ENCODE measurements around the gene RETREG3. TPM values are rescaled to one million over a fixed set of nuclear protein-coding genes. Genes with fewer than 3 reads are reported as not detected.

RETREG3 gene
- total RNA-seq, 2 donors from 2014 or later = 30.4 to 31.1 TPM

DNA sequence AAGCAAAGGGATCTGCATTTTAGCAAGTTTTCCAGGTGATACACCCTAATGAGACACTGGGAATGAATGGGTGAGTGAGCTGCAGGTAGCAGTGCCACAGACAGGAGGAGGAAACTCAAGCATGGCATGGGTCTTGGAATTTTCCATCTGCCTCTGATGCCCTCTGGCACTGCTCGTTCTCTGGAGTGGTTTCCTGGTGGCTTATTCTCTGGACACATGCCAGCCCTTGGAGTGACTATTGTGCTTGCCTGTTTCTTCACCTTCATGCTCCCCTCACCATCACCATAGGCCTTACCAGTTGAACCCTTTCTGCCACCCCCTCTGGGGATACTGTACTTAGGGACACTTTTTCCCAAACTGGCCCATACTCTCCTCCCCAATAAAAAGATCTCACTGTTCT lies 45.6 kb downstream of the RETREG3 start:
- Histone ChIP-seq H3K27ac (no peak overlapping the region), H3K27me3 (no peaks in the 10 kb centered on the region), H3K4me1 (peaks cover 0 to 52% of the 10 kb centered on the region in 2 donors), H3K9me3 (no peaks in the 10 kb centered on the region), H3K36me3 (peaks cover 21% of the 10 kb centered on the region), H3K4me3 (peak overlapping the region in 1 of 2 donors; percentile 71)
- no peak for DNase-seq (ENCODE audit: low spot score)
- TF ChIP-seq CTCF (IDR thresholded peaks at IDR 0.05) = no peak

DNA sequence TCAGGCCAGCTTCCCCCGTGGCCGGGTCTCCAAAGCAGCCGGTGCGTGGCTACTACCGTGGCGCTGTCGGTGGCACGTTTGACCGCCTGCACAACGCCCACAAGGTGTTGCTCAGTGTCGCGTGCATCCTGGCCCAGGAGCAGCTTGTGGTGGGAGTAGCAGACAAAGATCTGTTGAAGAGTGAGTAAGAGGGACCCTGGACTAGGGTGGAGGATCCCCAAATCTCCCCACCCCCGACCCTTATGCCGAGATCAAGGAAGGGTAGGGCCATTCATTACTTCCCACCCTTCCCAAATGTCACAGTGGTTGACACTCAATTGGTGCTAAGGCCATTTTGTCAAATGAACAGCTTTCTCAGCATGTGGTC lies 46.0 kb downstream of the RETREG3 start:
- peaks cover 0 to 48% of the 10 kb centered on the region in 2 donors for H3K4me1 ChIP-seq
- TF ChIP-seq CTCF (IDR thresholded peaks at IDR 0.05) = no peak
- peak overlapping the region in 1 of 2 donors; percentile 88 for H3K27ac ChIP-seq
- H3K9me3 ChIP-seq = no peaks in the 10 kb centered on the region
- DNase-seq (ENCODE audit: low spot score) = no peak
- peaks cover 19% of the 10 kb centered on the region for H3K36me3 ChIP-seq
- peak overlapping the region; percentile 71 to 88 for H3K4me3 ChIP-seq
- H3K27me3 ChIP-seq = no peaks in the 10 kb centered on the region

DNA sequence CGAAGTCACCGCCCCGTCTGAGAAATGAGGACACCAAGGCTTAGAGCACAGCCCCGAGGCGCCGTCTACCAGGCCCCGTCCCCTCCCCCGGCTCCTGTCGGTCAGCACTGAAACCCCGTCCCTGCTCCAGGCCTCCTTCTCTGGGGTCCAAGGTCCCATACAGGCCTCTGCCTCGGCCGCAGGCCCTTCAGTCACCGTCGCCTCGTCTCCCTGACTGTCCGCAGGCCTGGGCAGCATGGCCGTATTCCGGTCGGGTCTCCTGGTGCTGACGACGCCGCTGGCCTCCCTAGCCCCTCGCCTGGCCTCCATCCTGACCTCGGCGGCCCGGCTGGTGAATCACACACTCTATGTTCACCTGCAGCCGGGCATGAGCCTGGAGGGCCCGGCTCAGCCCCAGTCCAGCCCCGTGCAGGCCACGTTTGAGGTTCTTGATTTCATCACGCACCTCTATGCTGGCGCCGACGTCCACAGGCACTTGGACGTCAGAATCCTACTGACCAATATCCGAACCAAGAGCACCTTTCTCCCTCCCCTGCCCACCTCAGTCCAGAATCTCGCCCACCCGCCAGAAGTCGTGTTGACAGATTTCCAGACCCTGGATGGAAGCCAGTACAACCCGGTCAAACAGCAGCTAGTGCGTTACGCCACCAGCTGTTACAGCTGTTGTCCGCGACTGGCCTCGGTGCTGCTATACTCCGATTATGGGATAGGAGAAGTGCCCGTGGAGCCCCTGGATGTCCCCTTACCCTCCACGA lies 46.6 kb downstream of the RETREG3 start:
- DNase-seq (ENCODE audit: low spot score) = no peak
- H3K4me3 ChIP-seq = peak overlapping the region; percentile 71 to 88
- no peaks in the 10 kb centered on the region for H3K9me3 ChIP-seq
- no peak for TF ChIP-seq CTCF (IDR thresholded peaks at IDR 0.05)
- H3K4me1 ChIP-seq = peaks cover 0 to 42% of the 10 kb centered on the region in 2 donors
- H3K27me3 ChIP-seq = no peaks in the 10 kb centered on the region
- peaks cover 19% of the 10 kb centered on the region for H3K36me3 ChIP-seq
- H3K27ac ChIP-seq = peak overlapping the region; percentile 80 to 88

DNA sequence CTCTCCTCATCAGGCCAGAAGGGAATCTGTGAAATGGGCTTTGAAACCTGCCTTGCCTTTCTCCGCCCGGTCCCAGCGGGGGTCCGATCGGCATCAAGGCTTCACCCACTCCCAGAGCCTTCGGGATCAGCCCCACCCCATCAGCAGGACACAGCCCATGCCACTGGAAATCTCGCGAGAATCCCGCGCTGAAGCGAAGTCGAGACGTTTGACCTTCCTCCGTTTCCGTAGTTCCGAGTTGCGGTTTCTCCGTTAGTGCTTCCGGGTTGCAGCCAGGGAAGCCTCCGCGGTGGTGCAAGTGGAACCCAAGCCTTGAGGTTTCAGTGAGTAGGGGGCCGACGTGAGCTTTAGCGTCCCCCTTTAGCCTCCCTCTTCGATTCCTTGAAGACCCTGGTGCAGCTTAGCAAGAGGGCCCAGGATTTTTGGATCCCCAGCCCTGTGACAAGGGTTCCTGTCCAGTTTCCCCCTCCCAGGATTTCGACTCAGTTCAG lies 47.2 kb downstream of the RETREG3 start, which contains the start of gene COASY:
COASY (plus strand) TSS at position 252 of the 491 bp plus-strand sequence. CDS start 475 bp downstream, outside the sequence.
- peak within 1 kb of the TSS; percentile 80 to 88 for H3K27ac ChIP-seq
- peaks cover 0 to 39% of the 10 kb centered on the region in 2 donors for H3K4me1 ChIP-seq
- no peaks in the 10 kb centered on the region for H3K9me3 ChIP-seq
- DNase-seq (ENCODE audit: low spot score) = peak; percentile 97
- H3K4me3 ChIP-seq = peak within 1 kb of the TSS; percentile 71 to 88
- peaks cover 19% of the 10 kb centered on the region for H3K36me3 ChIP-seq
- TF ChIP-seq CTCF (IDR thresholded peaks at IDR 0.05) = no peak
- no peaks in the 10 kb centered on the region for H3K27me3 ChIP-seq

DNA sequence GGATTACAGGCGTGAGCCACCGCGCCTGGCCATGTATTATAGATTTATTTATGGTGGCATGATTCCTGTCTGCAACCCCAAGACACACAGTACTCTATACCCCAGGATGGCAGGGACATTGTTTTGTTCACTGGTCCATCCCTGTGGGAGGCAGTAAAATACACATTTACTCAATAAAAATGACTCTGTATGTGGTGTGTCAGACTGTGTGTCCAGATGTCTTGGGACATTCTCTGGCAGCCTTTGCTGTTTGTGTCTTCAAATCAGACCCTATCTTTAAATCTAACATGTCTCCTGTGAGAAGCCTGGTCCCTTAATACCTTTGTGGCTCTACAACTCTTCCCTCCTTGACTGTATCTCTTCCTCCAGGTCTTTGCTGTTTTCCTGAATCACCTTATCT lies 48.9 kb downstream of the RETREG3 start:
- Histone ChIP-seq H3K4me3 (no peak overlapping the region), H3K9me3 (no peaks in the 10 kb centered on the region), H3K27me3 (no peaks in the 10 kb centered on the region), H3K27ac (no peak overlapping the region), H3K4me1 (peaks cover 0 to 40% of the 10 kb centered on the region in 2 donors), H3K36me3 (peaks cover 10% of the 10 kb centered on the region)
- no peak for TF ChIP-seq CTCF (IDR thresholded peaks at IDR 0.05)
- DNase-seq (ENCODE audit: low spot score) = no peak

Measured in right atrium auricular region (tissue), 2 donors.